Measurements from ENCODE around the gene LIME1. TPM values are rescaled to one million over a fixed set of nuclear protein-coding genes. Genes with fewer than 3 reads are reported as not detected.

Gene LIME1
- total and polyA plus RNA-seq, 9 of the 15 experiments (the other 6 are each of a cell fraction or from before 2014, with no cell fraction given): 0.11 to 17.1 (median 2.8) TPM; not detected in 2

DNA sequence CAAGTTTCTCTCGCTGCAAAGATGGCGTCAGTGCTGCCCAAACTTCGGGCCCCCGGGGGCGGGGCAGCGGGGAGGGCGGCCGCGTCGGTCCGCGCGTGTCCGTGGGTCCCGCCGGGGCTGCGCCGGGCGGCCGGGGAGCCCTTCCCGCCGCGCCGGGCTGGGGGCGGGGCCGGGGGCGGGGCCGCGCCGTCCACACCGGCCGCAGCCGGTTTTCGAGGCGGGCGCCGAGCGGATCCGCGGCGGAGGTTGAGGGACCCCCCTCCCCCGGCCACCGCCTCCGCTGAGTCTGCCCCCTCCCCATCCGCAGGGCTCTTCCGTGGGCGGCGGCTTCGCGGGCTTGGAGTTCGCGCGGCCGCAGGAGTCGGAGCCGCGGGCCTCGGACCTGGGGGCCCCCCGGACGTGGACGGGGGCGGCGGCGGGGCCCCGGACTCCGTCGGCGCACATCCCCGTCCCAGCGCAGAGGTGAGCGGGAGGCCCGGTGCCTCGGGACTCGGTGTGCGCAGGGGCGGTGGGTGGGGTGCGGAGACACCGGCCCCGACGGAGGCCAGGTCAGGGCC, 3.7 kb downstream of the LIME1 start (continued):
- TF ChIP-seq ZNF639 (CRISPR knock-in tag; conservative IDR thresholded peaks at IDR 0.05 in 1 of 2, IDR thresholded peaks at IDR 0.05 in 1 of 2): peak in 1 of 2 experiments; percentile 97; a peak in 2 of 4 replicates
- no peak for TF ChIP-seq ETV1 (tag; conservative IDR thresholded peaks at IDR 0.05; ENCODE audit: low read depth)
- no peak for TF ChIP-seq SRSF7 (optimal IDR thresholded peaks at IDR 0.05; ENCODE audit: low read depth, low read length)
- TF ChIP-seq, protein P1, sequence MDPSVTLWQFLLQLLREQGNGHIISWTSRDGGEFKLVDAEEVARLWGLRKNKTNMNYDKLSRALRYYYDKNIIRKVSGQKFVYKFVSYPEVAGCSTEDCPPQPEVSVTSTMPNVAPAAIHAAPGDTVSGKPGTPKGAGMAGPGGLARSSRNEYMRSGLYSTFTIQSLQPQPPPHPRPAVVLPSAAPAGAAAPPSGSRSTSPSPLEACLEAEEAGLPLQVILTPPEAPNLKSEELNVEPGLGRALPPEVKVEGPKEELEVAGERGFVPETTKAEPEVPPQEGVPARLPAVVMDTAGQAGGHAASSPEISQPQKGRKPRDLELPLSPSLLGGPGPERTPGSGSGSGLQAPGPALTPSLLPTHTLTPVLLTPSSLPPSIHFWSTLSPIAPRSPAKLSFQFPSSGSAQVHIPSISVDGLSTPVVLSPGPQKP (CRISPR knock-in tag; IDR thresholded peaks at IDR 0.05): no peak
- TF ChIP-seq NEUROD1 (IDR thresholded peaks at IDR 0.05; ENCODE audit: borderline replicate concordance, low read depth, low read length, partially characterized antibody): no peak
- TF ChIP-seq, protein P2, sequence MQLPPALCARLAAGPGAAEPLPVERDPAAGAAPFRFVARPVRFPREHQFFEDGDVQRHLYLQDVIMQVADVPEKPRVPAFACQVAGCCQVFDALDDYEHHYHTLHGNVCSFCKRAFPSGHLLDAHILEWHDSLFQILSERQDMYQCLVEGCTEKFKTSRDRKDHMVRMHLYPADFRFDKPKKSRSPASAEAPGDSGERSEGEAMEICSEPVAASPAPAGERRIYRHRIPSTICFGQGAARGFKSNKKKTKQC (CRISPR knock-in tag; IDR thresholded peaks at IDR 0.05): no peak
- no peak for TF ChIP-seq E2F5 (CRISPR knock-in tag; IDR thresholded peaks at IDR 0.05)
- TF ChIP-seq GABPA (tag; conservative IDR thresholded peaks at IDR 0.05; ENCODE audit: low read depth): peak; percentile 43; the same call in 1 of the 2 replicates
- no peak for TF ChIP-seq RERE (CRISPR knock-in tag; IDR thresholded peaks at IDR 0.05; ENCODE audit: borderline replicate concordance)
- no peak for TF ChIP-seq SNRNP70 (optimal IDR thresholded peaks at IDR 0.05; ENCODE audit: low read depth, low read length)
- no peak for TF ChIP-seq GABPB1 (CRISPR knock-in tag; IDR thresholded peaks at IDR 0.05)
- TF ChIP-seq, protein P3, sequence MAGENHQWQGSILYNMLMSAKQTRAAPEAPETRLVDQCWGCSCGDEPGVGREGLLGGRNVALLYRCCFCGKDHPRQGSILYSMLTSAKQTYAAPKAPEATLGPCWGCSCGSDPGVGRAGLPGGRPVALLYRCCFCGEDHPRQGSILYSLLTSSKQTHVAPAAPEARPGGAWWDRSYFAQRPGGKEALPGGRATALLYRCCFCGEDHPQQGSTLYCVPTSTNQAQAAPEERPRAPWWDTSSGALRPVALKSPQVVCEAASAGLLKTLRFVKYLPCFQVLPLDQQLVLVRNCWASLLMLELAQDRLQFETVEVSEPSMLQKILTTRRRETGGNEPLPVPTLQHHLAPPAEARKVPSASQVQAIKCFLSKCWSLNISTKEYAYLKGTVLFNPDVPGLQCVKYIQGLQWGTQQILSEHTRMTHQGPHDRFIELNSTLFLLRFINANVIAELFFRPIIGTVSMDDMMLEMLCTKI (IDR thresholded peaks at IDR 0.05; ENCODE audit: partially characterized antibody): no peak
- TF ChIP-seq DMBX1 (CRISPR knock-in tag; IDR thresholded peaks at IDR 0.05; ENCODE audit: borderline replicate concordance): no peak
- no peak for TF ChIP-seq SMAD1 (IDR thresholded peaks at IDR 0.05; ENCODE audit: low read depth, low read length, partially characterized antibody)
- no peak for TF ChIP-seq RFX7 (CRISPR knock-in tag; IDR thresholded peaks at IDR 0.05)
